Gastroesophageal sphincter (tissue), 4 donors: ENCODE measurements around the gene PRR12. TPM values are rescaled to one million over a fixed set of nuclear protein-coding genes. Genes with fewer than 3 reads are reported as not detected.
A peak's percentile ranks its signal among the peaks of the same experiment; 100 is the strongest.

Experiments used
- ATAC-seq: fragments of 150-250 bp; one replicate; pipeline ENCODE4 v1.9.1; 2016; ENCODE audit warnings: mild to moderate bottlenecking, moderate library complexity
- H3K27ac ChIP-seq, 4 donors: fragments of 200-600 bp; sonication (generic) in 3 of 4; 1 replicate in 3 of 4; 2 replicates in 1 of 4; pipeline ENCODE4 v1.5.1; 2016 to 2019
- H3K27me3 ChIP-seq: fragments of 200-600 bp; sonication (generic); one replicate; pipeline ENCODE4 v1.5.1; 2019
- H3K36me3 ChIP-seq, 2 donors: fragments of 200-600 bp; sonication (generic); one replicate each; pipeline ENCODE4 v1.5.1; 2019; ENCODE audit warnings: control low read depth in 1 of 2
- H3K4me1 ChIP-seq, 3 donors: fragments of 200-600 bp; sonication (generic); 1 replicate in 2 of 3; 2 replicates in 1 of 3; pipeline ENCODE4 v1.5.1; 2016 to 2019; ENCODE audit warnings: control low read depth in 2 of 3
- H3K4me3 ChIP-seq, 2 donors: fragments of 200-600 bp; sonication (generic); one replicate each; pipeline ENCODE4 v1.5.1; 2019; ENCODE audit warnings: mild to moderate bottlenecking in 1 of 2, moderate library complexity in 1 of 2
- H3K9me3 ChIP-seq, 3 donors: fragments of 200-600 bp; sonication (generic); one replicate each; pipeline ENCODE4 v1.5.1; 2017 to 2019; ENCODE audit warnings: control low read depth in 2 of 3
- CTCF ChIP-seq, 4 experiments: fragments of 200-600 bp in 2 of 4; fragments of 450-650 bp in 2 of 4; sonication (generic) in 1 of 4; IDR thresholded peaks; one replicate each; pipeline ENCODE4 v1.5.1; 2017 to 2019; ENCODE audit warnings: antibody characterized with exemption in 4 of 4, mild to moderate bottlenecking in 2 of 4, moderate library complexity in 2 of 4
- EP300 ChIP-seq: sonication (generic); formaldehyde crosslinking; IDR thresholded peaks from one replicate; pipeline ENCODE4 v1.6.1; 2017; ENCODE audit warnings: antibody characterized with exemption, mild to moderate bottlenecking
- POLR2A ChIP-seq, 2 donors: fragments of 450-650 bp; IDR thresholded peaks; one replicate each; pipeline ENCODE4 v1.6.1; 2017; ENCODE audit warnings: antibody characterized with exemption in 2 of 2, mild to moderate bottlenecking in 2 of 2, moderate library complexity in 1 of 2
- POLR2AphosphoS5 ChIP-seq: sonication (generic); formaldehyde crosslinking; IDR thresholded peaks from one replicate; pipeline ENCODE4 v1.6.1; 2017; ENCODE audit warnings: antibody characterized with exemption
- WGBS, 2 donors: methylation state at CpG; one replicate each; pipeline ENCODE4 v1.1.5; 2018; ENCODE audit warnings: low coverage in 1 of 2; 5-methylcytosine and 5-hydroxymethylcytosine counted together
- total RNA-seq, 4 donors: library from RNA; depleted of rRNA; stranded (reverse); fragments of >200 nt; gene quantifications; one replicate each; pipeline ENCODE4 v1.1.0, GENCODE V29; 2016

The PRR12 gene
- total RNA-seq, 4 donors from 2014 or later = 9.3 to 24.1 (median 14.8) TPM

GRCh38 chr19:49637821-49638738, 47.1 kb downstream of the PRR12 start:
- TF ChIP-seq POLR2AphosphoS5 = peak; percentile 51
- TF ChIP-seq CTCF (IDR thresholded peaks at IDR 0.05) = no peak
- Histone ChIP-seq H3K36me3 (peaks cover 0 to 23% of the 10 kb centered on the region in 2 donors), H3K27me3 (no peaks in the 10 kb centered on the region), H3K9me3 (no peaks in the 10 kb centered on the region), H3K4me1 (peaks cover 0 to 62% (median 14%) of the 10 kb centered on the region in 3 donors), H3K27ac (peak overlapping the region; percentile 95 to 100 (median 100)), H3K4me3 (peak overlapping the region; percentile 76 to 91)
- ATAC-seq = peak; percentile 17
- WGBS, 2 donors = 5 to 8% methylated on average over 8 to 11 of the region's 19 CpGs

DNA sequence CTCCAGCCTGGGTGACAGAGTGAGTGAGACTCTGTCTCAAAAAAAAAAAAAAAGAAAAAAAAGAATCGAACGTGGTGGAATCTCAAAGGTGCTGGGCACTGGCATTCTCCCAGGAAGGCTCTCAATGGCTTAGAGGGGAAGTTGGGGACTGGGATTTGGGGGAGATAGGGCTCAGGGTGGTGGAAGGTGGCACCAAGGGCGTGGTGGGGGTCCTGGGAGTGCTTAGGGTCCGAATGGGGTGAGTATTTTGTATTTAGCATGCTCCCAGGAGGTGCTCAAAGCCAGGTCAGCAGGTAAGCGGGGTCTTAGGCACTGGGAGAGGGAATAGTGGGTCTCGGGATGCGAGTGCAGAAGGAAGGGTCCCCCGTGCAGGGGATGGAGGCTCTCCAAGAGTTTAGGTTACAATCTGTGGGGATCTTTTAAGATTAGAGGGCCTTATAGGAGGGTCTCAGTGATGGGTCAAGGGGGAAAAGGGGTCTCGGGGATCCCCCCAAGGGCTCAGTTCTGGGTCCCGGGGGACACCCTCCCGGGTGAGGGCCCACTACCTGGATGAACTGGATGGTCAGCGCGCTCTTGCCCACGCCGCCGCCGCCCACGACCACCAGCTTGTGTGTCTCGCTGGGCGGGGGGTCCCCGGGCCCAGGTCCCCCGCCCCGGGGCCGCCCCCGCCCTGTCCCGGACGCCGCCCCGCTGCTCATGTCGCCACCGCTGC, 48.6 kb downstream of the PRR12 start:
- Histone ChIP-seq H3K27me3 (no peaks in the 10 kb centered on the region), H3K4me1 (peaks cover 0 to 77% (median 25%) of the 10 kb centered on the region in 3 donors), H3K9me3 (no peaks in the 10 kb centered on the region), H3K4me3 (peak overlapping the region; percentile 76 to 91), H3K36me3 (peaks cover 0 to 23% of the 10 kb centered on the region in 2 donors), H3K27ac (peak overlapping the region; percentile 95 to 100 (median 100))
- no peak for ATAC-seq
- 2 to 3% methylated on average over 6 to 11 of the region's 31 CpGs for WGBS, 2 donors
- no peak for TF ChIP-seq EP300
- peak; percentile 74 to 85 for TF ChIP-seq POLR2A (IDR thresholded peaks at IDR 0.05)
- TF ChIP-seq POLR2AphosphoS5 = no peak
- TF ChIP-seq CTCF (IDR thresholded peaks at IDR 0.05) = no peak

GRCh38 chr19:49640113-49640898, 49.3 kb downstream of the PRR12 start, which contains the start of gene RRAS:
Gene RRAS (minus strand): TSS chr19:49640143. CDS start chr19:49640098, 45 bp downstream.
- Histone ChIP-seq H3K36me3 (peaks cover 0 to 22% of the 10 kb centered on the region in 2 donors), H3K27me3 (no peaks in the 10 kb centered on the region), H3K4me3 (peak within 1 kb of the TSS; percentile 76 to 91), H3K9me3 (no peaks in the 10 kb centered on the region), H3K27ac (peak within 1 kb of the TSS; percentile 99 to 100 (median 100)), H3K4me1 (peaks cover 0 to 82% (median 31%) of the 10 kb centered on the region in 3 donors)
- ATAC-seq = peak; percentile 78
- TF ChIP-seq EP300 = no peak
- TF ChIP-seq CTCF (IDR thresholded peaks at IDR 0.05) = no peak
- TF ChIP-seq POLR2AphosphoS5 = peak; percentile 98
- TF ChIP-seq POLR2A (IDR thresholded peaks at IDR 0.05) = peak; percentile 90 to 91
- WGBS, 2 donors = 0% methylated on average over 10 to 14 of the region's 51 CpGs

- WGBS, 2 donors = 1 to 13% methylated on average over 3 to 29 of the region's 87 CpGs
- Histone ChIP-seq H3K4me1 (peaks cover 0 to 81% (median 34%) of the 10 kb centered on the region in 3 donors), H3K27me3 (no peaks in the 10 kb centered on the region), H3K36me3 (peaks cover 0 to 22% of the 10 kb centered on the region in 2 donors), H3K4me3 (peak within 1 kb of the TSS; percentile 70 to 76), H3K27ac (peak within 1 kb of the TSS; percentile 99 to 100 (median 100)), H3K9me3 (no peaks in the 10 kb centered on the region)
- peak; percentile 84 to 94 for TF ChIP-seq POLR2A (IDR thresholded peaks at IDR 0.05)
- TF ChIP-seq EP300 = no peak
- TF ChIP-seq POLR2AphosphoS5 = peak; percentile 98
- peak; percentile 69 for ATAC-seq
Measured at GRCh38 chr19:49641688-49642491, 50.9 kb downstream of the PRR12 start, which contains the start of gene SCAF1. Gene SCAF1 (plus strand): TSS chr19:49642209. CDS start chr19:49645027, 2,818 bp downstream.
